ENCODE measurements around the gene BAHCC1.

The BAHCC1 gene

DNA sequence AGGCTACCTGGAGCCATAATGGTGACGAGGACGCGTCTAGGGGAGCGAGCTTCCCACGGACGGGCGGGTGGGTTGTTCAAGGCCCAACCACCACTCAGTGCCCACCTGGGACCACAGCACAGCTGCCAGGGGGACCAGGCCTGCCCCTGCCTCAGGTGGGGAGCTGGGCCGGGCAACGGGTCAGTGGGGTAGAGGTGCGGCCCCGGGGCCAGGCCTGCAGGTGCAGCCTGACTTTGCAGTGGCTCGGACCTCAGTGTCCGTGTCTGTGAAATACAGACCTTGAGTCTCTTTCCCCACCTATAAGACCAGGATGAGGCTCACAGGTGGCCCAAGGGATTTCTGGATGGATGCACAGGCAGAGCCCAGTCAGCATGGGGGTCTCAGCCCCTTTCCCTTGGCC lies 74.0 kb downstream of the BAHCC1 start (continued):
- TF ChIP-seq REST (tag by site-specific recombination; IDR thresholded peaks at IDR 0.05), result no peak
- no peak for TF ChIP-seq ZNF202 (tag by site-specific recombination; IDR thresholded peaks at IDR 0.05; ENCODE audit: borderline replicate concordance)
- TF ChIP-seq TCF7L2 (IDR thresholded peaks at IDR 0.05; ENCODE audit: borderline replicate concordance, low read depth, low read length), result no peak
- TF ChIP-seq ZNF626 (tag by site-specific recombination; IDR thresholded peaks at IDR 0.05), result no peak
- TF ChIP-seq ZBTB17 (tag by site-specific recombination; IDR thresholded peaks at IDR 0.05), result no peak
- no peak for TF ChIP-seq ZBTB7A (tag by site-specific recombination; IDR thresholded peaks at IDR 0.05; ENCODE audit: low read depth)

GRCh38 chr17:81470270-81470943 lies 75.2 kb downstream of the BAHCC1 start:
- Histone ChIP-seq H3K4me3 (ENCODE audit: low read depth, low read length) (no peak overlapping the region), H3K9me3 (ENCODE audit: control insufficient read depth, insufficient read depth, low read depth, low read length) (no peaks in the 10 kb centered on the region), H3K27ac (ENCODE audit: extremely low read depth, low read depth, low read length) (no peak overlapping the region), H3K4me1 (ENCODE audit: control insufficient read depth, insufficient read depth, low read length) (no peaks in the 10 kb centered on the region), H3K36me3 (ENCODE audit: control insufficient read depth in 2 of 2, insufficient read depth in 1 of 2, low read length in 2 of 2) (peaks cover 0 to 8% of the 10 kb centered on the region in 2 experiments; a peak in 1 of 3 replicates)
- CTCF ChIA-PET, result no interaction called here
- no peak for TF ChIP-seq ZNF530 (tag by site-specific recombination; IDR thresholded peaks at IDR 0.05; ENCODE audit: low read depth)
- TF ChIP-seq, protein P1, sequence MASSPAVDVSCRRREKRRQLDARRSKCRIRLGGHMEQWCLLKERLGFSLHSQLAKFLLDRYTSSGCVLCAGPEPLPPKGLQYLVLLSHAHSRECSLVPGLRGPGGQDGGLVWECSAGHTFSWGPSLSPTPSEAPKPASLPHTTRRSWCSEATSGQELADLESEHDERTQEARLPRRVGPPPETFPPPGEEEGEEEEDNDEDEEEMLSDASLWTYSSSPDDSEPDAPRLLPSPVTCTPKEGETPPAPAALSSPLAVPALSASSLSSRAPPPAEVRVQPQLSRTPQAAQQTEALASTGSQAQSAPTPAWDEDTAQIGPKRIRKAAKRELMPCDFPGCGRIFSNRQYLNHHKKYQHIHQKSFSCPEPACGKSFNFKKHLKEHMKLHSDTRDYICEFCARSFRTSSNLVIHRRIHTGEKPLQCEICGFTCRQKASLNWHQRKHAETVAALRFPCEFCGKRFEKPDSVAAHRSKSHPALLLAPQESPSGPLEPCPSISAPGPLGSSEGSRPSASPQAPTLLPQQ (tag by site-specific recombination; IDR thresholded peaks at IDR 0.05), result peak; percentile 51; the same call in 1 of the 2 replicates
- TF ChIP-seq ZFP69B (tag by site-specific recombination; IDR thresholded peaks at IDR 0.05), result peak; percentile 55; the same call in 1 of the 2 replicates
- POLR2A ChIA-PET, result no interaction called here

GRCh38 chr17:81470944-81471817 lies 75.9 kb downstream of the BAHCC1 start:
- Histone ChIP-seq H3K4me3 (ENCODE audit: low read depth, low read length) (no peak overlapping the region), H3K4me1 (ENCODE audit: control insufficient read depth, insufficient read depth, low read length) (no peaks in the 10 kb centered on the region), H3K36me3 (ENCODE audit: control insufficient read depth in 2 of 2, insufficient read depth in 1 of 2, low read length in 2 of 2) (peaks cover 0 to 8% of the 10 kb centered on the region in 2 experiments; a peak in 1 of 3 replicates), H3K27ac (ENCODE audit: extremely low read depth, low read depth, low read length) (no peak overlapping the region), H3K9me3 (ENCODE audit: control insufficient read depth, insufficient read depth, low read depth, low read length) (no peaks in the 10 kb centered on the region)
- ChIA-PET CTCF (interaction anchor here (1.0 kb wide), 1 partner anchor 14 kb away, joined by 9 read pairs; no protein-coding TSS in a partner anchor), POLR2A (interaction anchor here (1.0 kb wide), 1 partner anchor 41 kb away, joined by 3 read pairs; the partner anchor contains the start of gene ACTG1)
- TF ChIP-seq SCRT2 (tag by site-specific recombination; IDR thresholded peaks at IDR 0.05) (no peak), YY1 (tag by site-specific recombination; IDR thresholded peaks at IDR 0.05) (no peak), ZNF830 (tag by site-specific recombination; IDR thresholded peaks at IDR 0.05; ENCODE audit: low read depth) (no peak), ZNF623 (tag by site-specific recombination; IDR thresholded peaks at IDR 0.05) (no peak), IKZF3 (tag by site-specific recombination; IDR thresholded peaks at IDR 0.05) (no peak), WT1 (tag by site-specific recombination; IDR thresholded peaks at IDR 0.05) (no peak), ZFP41 (tag by site-specific recombination; IDR thresholded peaks at IDR 0.05; ENCODE audit: borderline replicate concordance) (no peak), MYNN (tag by site-specific recombination; IDR thresholded peaks at IDR 0.05; ENCODE audit: borderline replicate concordance) (no peak), ZNF280D (tag by site-specific recombination; IDR thresholded peaks at IDR 0.05) (no peak), ZNF324 (tag by site-specific recombination; IDR thresholded peaks at IDR 0.05) (no peak), REPIN1 (tag by site-specific recombination; IDR thresholded peaks at IDR 0.05; ENCODE audit: low read depth) (no peak)
- TF ChIP-seq, protein P2, sequence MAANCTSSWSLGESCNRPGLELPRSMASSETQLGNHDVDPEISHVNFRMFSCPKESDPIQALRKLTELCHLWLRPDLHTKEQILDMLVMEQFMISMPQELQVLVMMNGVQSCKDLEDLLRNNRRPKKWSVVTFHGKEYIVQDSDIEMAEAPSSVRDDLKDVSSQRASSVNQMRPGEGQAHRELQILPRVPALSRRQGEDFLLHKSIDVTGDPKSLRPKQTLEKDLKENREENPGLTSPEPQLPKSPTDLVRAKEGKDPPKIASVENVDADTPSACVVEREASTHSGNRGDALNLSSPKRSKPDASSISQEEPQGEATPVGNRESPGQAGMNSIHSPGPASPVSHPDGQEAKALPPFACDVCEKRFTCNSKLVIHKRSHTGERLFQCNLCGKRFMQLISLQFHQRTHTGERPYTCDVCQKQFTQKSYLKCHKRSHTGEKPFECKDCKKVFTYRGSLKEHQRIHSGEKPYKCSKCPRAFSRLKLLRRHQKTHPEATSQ (tag by site-specific recombination; IDR thresholded peaks at IDR 0.05), result no peak

Measured in HEK293 (cell line).